ENCODE data around the gene ZNF648. TPM values are rescaled to one million over a fixed set of nuclear protein-coding genes. Genes with fewer than 3 reads are reported as not detected.

ZNF648 gene
- polyA plus RNA-seq, 1 experiment = not detected

GRCh38 chr1:182064611-182065010, 3.1 kb upstream of the ZNF648 start:
- no peak for TF ChIP-seq CTCF (IDR thresholded peaks at IDR 0.05; ENCODE audit: insufficient read depth, low read depth, low read length)
- ChIA-PET CTCF (interaction anchor here (0.8 to 1.5 kb wide), 2 partner anchors 10 to 16 kb away, joined by 3 to 4 read pairs; no protein-coding TSS in a partner anchor), POLR2A (no interaction called here)

GRCh38 chr1:182062223-182062622, 711 bp upstream of the ZNF648 start:
- ChIA-PET CTCF (interaction anchor here (1.3 kb wide), 1 partner anchor 8 kb away, joined by 3 read pairs; no protein-coding TSS in a partner anchor), POLR2A (no interaction called here)
- no peak for TF ChIP-seq CTCF (IDR thresholded peaks at IDR 0.05; ENCODE audit: insufficient read depth, low read depth, low read length)
- no peak overlapping the region for H3K4me3 ChIP-seq (ENCODE audit: low read depth, low read length)
- DNase-seq (ENCODE audit: low read depth) = no peak
- no peaks in the 10 kb centered on the region; the same call in 1 of the 2 replicates for H3K27me3 ChIP-seq (ENCODE audit: control insufficient read depth, insufficient read depth, low read length)
- no peaks in the 10 kb centered on the region for H3K36me3 ChIP-seq (ENCODE audit: control insufficient read depth, insufficient read depth, low read length)

More at GRCh38 chr1:182064611-182065010, 3.1 kb upstream of the ZNF648 start:
- H3K36me3 ChIP-seq (ENCODE audit: control insufficient read depth, insufficient read depth, low read length) = no peaks in the 10 kb centered on the region
- no peaks in the 10 kb centered on the region for H3K27me3 ChIP-seq (ENCODE audit: control insufficient read depth, insufficient read depth, low read length)
- no peak overlapping the region for H3K4me3 ChIP-seq (ENCODE audit: low read depth, low read length)
- no peak for DNase-seq (ENCODE audit: low read depth)

- TF ChIP-seq CTCF (IDR thresholded peaks at IDR 0.05; ENCODE audit: insufficient read depth, low read depth, low read length) = no peak
- H3K4me3 ChIP-seq (ENCODE audit: low read depth, low read length) = no peak overlapping the region
- DNase-seq (ENCODE audit: low read depth) = no peak
- ChIA-PET CTCF (interaction anchor here (1.5 kb wide), 1 partner anchor 20 kb away, joined by 3 read pairs; no protein-coding TSS in a partner anchor), POLR2A (no interaction called here)
- H3K36me3 ChIP-seq (ENCODE audit: control insufficient read depth, insufficient read depth, low read length) = no peaks in the 10 kb centered on the region
- H3K27me3 ChIP-seq (ENCODE audit: control insufficient read depth, insufficient read depth, low read length) = no peaks in the 10 kb centered on the region; the same call in 1 of the 2 replicates
These were observed 635 bp downstream of the ZNF648 start for GRCh38 chr1:182060877-182061276.

- no peak overlapping the region for H3K4me3 ChIP-seq (ENCODE audit: low read depth, low read length)
- POLR2A ChIA-PET = no interaction called here
- TF ChIP-seq CTCF (IDR thresholded peaks at IDR 0.05; ENCODE audit: insufficient read depth, low read depth, low read length) = no peak
- H3K36me3 ChIP-seq (ENCODE audit: control insufficient read depth, insufficient read depth, low read length) = no peaks in the 10 kb centered on the region
- no peak for DNase-seq (ENCODE audit: low read depth)
- CTCF ChIA-PET = no interaction called here
- no peaks in the 10 kb centered on the region; the same call in 1 of the 2 replicates for H3K27me3 ChIP-seq (ENCODE audit: control insufficient read depth, insufficient read depth, low read length)
These were observed 1.6 kb downstream of the ZNF648 start for GRCh38 chr1:182059936-182060335.

- no peaks in the 10 kb centered on the region; the same call in 1 of the 2 replicates for H3K27me3 ChIP-seq (ENCODE audit: control insufficient read depth, insufficient read depth, low read length)
- no peak overlapping the region for H3K4me3 ChIP-seq (ENCODE audit: low read depth, low read length)
- CTCF ChIA-PET = no interaction called here
- no peaks in the 10 kb centered on the region for H3K36me3 ChIP-seq (ENCODE audit: control insufficient read depth, insufficient read depth, low read length)
- POLR2A ChIA-PET = no interaction called here
- no peak for DNase-seq (ENCODE audit: low read depth)
- TF ChIP-seq CTCF (IDR thresholded peaks at IDR 0.05; ENCODE audit: insufficient read depth, low read depth, low read length) = no peak
These were observed 4.7 kb downstream of the ZNF648 start for GRCh38 chr1:182056601-182057366.

All from BJ (cell line).